ENCODE results near the gene POSTN.

Gene POSTN

GRCh38 chr13:37598597-37598996 lies at the start of gene POSTN:
Gene POSTN, minus strand, starts transcription at chr13:37598768. Its CDS starts 42 bp downstream, at chr13:37598726.
- DNase-seq (ENCODE audit: low read depth), result no peak

- DNase-seq (ENCODE audit: low read depth), result no peak
Observed at GRCh38 chr13:37647031-37647650, 48.6 kb upstream of the POSTN start.

- DNase-seq (ENCODE audit: low read depth), result no peak
Observed at GRCh38 chr13:37646531-37646930, 48.0 kb upstream of the POSTN start.

GRCh38 chr13:37645181-37645740 lies 46.7 kb upstream of the POSTN start:
- no peak for DNase-seq (ENCODE audit: low read depth)

DNA sequence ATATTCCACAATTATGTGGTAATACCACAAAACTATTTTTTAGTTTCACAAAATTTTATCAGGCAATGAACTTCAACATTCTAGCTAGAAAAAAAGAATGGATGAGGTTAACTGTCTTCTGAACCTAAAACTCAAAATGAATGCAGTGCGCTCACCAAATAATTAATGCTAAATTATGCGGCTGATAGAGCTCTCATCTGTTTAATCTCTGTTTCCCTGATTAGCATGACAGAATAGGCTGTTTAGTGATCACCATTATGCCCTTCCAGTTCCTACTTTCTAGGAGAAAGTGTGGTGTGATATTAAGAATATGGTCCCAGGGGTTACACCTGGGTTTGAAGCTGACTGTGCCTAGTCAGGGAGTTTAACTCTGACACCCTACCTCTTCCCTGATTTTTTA lies 42.8 kb upstream of the POSTN start:
- no peak for DNase-seq (ENCODE audit: low read depth)

- DNase-seq (ENCODE audit: low read depth), result no peak
Observed at GRCh38 chr13:37640499-37640898, 41.9 kb upstream of the POSTN start.

- DNase-seq (ENCODE audit: low read depth), result no peak
Observed at GRCh38 chr13:37636701-37637100, 38.1 kb upstream of the POSTN start.

GRCh38 chr13:37632294-37632693 lies 33.7 kb upstream of the POSTN start:
- DNase-seq (ENCODE audit: low read depth), result no peak

DNA sequence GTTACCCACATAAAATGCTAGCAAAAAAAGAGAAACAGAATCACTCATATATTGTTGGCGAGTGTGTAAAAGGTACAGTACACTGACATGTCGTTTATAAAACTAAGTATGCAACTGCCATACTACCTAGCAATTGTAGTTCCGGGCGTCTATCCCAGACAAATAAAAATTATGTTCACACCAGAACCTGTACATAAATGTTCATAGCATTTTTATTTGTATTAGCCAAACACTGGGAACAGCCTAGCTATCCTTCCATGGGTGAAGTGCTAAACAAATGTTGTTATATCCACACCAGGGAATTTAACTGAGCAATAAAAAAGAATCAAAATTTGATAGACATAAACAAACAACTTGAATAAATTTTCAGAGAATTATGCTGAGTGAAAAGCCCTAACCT lies 28.9 kb upstream of the POSTN start:
- DNase-seq (ENCODE audit: low read depth), result no peak

DNA sequence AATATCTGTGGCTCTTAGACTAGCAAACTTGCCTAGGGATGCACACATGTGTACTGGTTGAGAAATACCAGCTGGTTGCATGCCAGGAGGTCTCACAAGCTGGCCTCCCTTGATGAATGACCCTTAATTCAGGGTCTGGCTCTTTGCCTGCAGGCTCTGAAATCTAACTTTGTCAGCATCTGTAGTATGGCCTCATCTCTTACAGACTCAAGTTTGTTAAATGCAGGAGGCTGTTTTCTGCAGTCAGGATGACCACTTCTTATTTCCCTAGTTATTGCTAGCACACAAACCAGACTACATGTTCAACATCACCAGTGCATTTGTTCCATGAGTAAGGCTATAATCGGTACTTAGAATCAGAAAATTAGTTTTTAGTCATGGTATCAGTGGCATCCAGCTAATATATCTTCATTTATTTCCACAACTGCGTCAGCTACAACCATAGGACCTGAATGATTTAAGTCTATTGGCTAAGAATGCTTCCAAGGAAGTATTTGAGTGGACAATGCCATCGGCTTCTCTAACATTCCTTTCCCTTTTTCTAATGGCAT lies 23.3 kb upstream of the POSTN start:
- no peak for DNase-seq (ENCODE audit: low read depth)

DNA sequence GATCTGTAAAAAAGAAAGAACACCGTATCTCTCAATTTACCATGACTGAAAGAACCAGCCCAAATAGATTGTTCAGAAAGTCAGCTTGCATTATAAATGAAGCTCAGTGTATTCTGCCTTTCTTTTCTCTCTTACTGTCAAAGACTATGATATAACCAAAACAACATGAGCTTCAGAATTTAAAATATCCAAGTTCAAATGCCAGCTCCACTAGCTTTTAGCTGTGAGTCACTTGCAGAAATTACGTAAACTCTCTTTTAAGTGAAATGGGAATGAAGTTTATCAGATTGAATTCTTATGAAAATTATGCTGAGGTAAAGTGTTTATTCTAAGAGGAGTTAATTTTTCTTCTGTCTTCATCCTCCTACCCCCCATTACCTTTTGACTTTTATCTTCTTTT lies 20.0 kb upstream of the POSTN start:
- peak; percentile 65 for DNase-seq (ENCODE audit: low read depth)

DNA sequence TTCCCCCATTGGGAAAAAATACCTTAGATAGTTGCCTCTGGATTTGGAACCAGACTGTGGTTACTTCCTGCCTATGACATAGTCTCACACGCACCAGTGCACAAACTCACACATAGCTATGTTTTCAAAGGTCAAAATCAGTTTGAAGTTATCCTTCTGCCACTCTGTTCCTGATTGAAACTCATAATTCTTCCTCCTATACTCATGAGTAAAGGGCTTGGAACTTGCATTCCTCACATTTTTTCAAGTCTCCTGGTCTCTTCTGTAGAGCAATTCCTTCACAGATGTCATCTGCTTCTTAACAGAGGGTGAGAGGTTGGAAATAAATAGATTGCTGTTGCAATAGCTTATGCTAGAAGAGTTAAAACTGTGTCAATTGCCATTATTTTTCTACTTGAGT lies 18.6 kb upstream of the POSTN start:
- DNase-seq (ENCODE audit: low read depth), result peak; percentile 91

DNA sequence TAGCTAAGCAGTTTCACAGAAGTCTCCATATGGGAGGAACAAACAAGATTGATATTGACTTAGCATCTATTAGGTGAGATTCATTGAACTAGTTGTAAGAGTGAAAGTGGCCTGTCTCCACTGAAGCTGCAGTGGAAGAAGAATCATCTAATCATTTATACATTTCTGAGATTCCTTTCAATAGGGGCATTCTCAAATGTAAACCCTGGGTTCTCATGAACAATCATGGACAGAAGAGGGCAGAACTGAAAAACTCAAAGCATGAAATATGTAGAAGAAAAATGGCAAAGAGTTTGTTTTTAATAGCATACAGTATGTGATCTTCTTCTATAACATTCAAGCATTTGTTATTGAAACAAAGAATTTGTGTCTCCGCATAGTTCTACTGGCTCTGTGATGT lies 17.6 kb upstream of the POSTN start:
- DNase-seq (ENCODE audit: low read depth), result no peak

DNA sequence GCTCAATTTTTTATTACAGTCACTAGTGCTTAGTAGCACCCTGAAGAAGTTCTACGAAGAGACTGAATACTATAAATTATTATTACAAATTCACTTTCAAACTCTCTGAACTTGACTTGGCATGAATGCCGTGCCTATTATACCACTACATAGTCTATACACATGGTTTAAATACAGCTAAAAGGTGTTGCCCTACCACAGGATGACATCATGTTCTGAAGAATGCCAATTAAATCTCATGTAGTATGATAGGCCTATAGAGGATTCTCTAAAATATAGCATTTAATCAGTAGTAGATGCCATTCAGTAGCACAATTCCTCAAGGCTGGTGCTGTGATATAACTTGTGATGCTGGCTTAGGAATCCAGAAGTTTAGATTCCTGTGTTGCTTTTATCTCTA lies 16.7 kb upstream of the POSTN start:
- no peak for DNase-seq (ENCODE audit: low read depth)

DNA sequence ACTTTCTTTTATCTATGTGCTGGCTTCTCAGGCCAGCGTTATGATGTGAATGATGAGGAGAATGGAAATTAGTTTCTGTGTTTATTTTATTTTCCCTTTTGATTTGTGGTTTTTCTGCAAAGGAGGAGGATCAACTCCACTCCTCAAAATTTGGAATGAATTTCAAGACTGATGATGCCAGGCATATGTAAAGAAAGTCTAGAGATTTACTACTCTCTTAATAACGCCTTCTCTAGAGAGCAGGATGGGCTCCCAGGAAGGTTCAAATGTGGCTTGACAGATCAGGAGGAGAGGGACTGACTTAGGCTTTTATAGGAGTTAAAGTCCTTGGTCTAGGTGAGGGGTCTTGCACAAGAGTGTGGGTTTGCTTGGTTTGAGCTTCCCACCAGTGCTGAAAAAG lies 15.1 kb upstream of the POSTN start:
- no peak for DNase-seq (ENCODE audit: low read depth)

- DNase-seq (ENCODE audit: low read depth), result no peak
Observed at GRCh38 chr13:37613236-37613635, 14.7 kb upstream of the POSTN start.

DNA sequence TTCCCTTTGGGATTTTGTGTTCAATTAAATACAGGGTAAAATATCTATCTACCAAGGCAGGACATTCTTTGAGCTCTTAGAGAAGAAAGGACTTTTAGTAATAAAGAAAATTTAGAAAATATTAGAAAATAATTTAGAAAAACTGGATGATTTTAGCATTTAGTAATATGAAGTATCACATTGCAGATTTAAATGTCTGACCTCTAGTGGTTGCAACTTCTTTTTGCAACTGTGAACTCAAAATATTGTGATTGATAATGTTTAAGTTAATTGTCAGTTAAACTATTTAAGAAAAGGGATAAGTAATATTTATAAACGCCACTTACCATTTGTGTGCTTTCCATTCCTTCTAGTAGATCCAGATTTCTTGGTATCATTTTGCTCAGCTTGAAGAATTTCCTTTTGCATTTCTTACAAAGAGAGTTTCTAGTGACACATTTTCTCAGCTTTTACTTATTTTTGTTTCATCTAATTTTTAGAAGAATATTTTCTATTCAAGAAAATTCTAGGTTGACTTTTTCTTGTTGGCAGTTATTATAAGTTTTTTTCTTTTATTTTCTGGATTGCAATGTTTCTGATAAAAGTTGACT lies 10.3 kb upstream of the POSTN start:
- no peak for DNase-seq (ENCODE audit: low read depth)

GRCh38 chr13:37602733-37603381 lies 4.3 kb upstream of the POSTN start:
- DNase-seq (ENCODE audit: low read depth), result no peak

GRCh38 chr13:37601648-37602440 lies 3.3 kb upstream of the POSTN start:
- DNase-seq (ENCODE audit: low read depth), result no peak

DNA sequence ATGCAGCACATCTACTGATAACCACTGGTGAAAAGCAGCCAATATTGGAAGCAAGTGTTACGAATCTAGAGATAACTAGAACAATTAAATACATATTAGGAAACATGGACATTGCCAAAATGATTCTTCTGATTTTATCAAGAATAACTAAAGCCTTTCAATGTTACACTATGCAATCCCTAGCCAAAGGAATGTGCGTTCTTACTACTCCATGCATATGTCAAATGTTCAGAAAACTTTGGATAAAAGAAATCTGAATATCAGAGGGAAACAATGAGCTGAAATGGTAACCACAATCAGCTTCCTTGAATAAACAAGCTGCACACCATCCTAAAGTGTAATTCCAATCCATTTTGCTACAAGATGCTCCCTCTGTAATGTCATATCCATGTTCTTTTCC lies 951 bp upstream of the POSTN start:
- DNase-seq (ENCODE audit: low read depth), result no peak

- no peak for DNase-seq (ENCODE audit: low read depth)
Observed at GRCh38 chr13:37597477-37598025, 1.0 kb downstream of the POSTN start.

GRCh38 chr13:37596805-37597204 lies 1.8 kb downstream of the POSTN start:
- no peak for DNase-seq (ENCODE audit: low read depth)
